ENCODE results near the gene DPYD. TPM values are rescaled to one million over a fixed set of nuclear protein-coding genes. Genes with fewer than 3 reads are reported as not detected.

DPYD gene
- total and polyA plus RNA-seq, 4 donors, result 3.7 to 25.5 (median 10.6) TPM

DNA sequence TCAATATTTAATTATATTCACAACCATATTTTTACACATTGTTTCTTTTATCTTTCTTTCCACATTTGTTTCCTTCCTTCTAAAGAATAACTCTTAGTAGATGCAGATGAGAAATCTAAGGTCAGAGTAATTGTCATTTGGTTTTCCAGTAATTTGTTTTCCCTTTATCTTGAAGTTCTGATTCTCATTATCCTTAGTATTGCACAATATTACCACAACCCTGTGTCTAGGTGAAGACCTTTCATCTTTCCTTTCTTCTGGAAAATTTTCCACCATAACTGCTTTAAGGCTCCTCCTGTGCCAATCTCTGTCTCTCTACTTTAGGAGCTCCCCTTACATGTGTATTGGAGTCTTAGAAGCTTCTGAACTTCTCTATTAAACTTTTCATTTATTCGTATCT is 209.0 kb downstream of the DPYD start:
- H3K27me3 ChIP-seq (ENCODE audit: control insufficient read depth, insufficient read depth, low read length), result no peaks in the 10 kb centered on the region
- DNase-seq (ENCODE audit: low read depth in 4 of 6, low spot score in 6 of 6), result no peak

GRCh38 chr1:97693601-97694000 is 227.2 kb downstream of the DPYD start:
- no peaks in the 10 kb centered on the region for H3K4me1 ChIP-seq (ENCODE audit: control insufficient read depth, insufficient read depth, low read length)
- H3K4me3 ChIP-seq (ENCODE audit: low read depth, low read length), result no peak overlapping the region
- no peaks in the 10 kb centered on the region for H3K36me3 ChIP-seq (ENCODE audit: control insufficient read depth, insufficient read depth, low read length)
- no peak overlapping the region for H3K27ac ChIP-seq (ENCODE audit: low read depth, low read length)
- DNase-seq (ENCODE audit: low read depth in 4 of 6, low spot score in 6 of 6), result no peak
- WGBS (ENCODE audit: insufficient coverage), result 80% methylated on average over 1 of the region's 1 CpG
- H3K27me3 ChIP-seq (ENCODE audit: control insufficient read depth, insufficient read depth, low read length), result no peaks in the 10 kb centered on the region
- H3K9me3 ChIP-seq (ENCODE audit: control insufficient read depth, insufficient read depth, low read length), result no peaks in the 10 kb centered on the region

More for the DNA sequence above, 209.0 kb downstream of the DPYD start:
- H3K4me1 ChIP-seq (ENCODE audit: control insufficient read depth, insufficient read depth, low read length), result no peaks in the 10 kb centered on the region
- H3K36me3 ChIP-seq (ENCODE audit: control insufficient read depth, insufficient read depth, low read length), result no peaks in the 10 kb centered on the region
- H3K9me3 ChIP-seq (ENCODE audit: control insufficient read depth, insufficient read depth, low read length), result no peaks in the 10 kb centered on the region
- no peak overlapping the region for H3K27ac ChIP-seq (ENCODE audit: low read depth, low read length)
- no peak overlapping the region for H3K4me3 ChIP-seq (ENCODE audit: low read depth, low read length)
- no CpG with 5 or more reads among the region's 1 CpG for WGBS (ENCODE audit: insufficient coverage)

- Histone ChIP-seq H3K27me3 (ENCODE audit: control insufficient read depth, insufficient read depth, low read length) (no peaks in the 10 kb centered on the region), H3K4me3 (ENCODE audit: low read depth, low read length) (no peak overlapping the region), H3K9me3 (ENCODE audit: control insufficient read depth, insufficient read depth, low read length) (no peaks in the 10 kb centered on the region), H3K4me1 (ENCODE audit: control insufficient read depth, insufficient read depth, low read length) (no peaks in the 10 kb centered on the region), H3K27ac (ENCODE audit: low read depth, low read length) (no peak overlapping the region), H3K36me3 (ENCODE audit: control insufficient read depth, insufficient read depth, low read length) (no peaks in the 10 kb centered on the region)
- DNase-seq (ENCODE audit: low read depth in 4 of 6, low spot score in 6 of 6), result peak in 1 of 6 donors; percentile 12
These were observed 229.5 kb downstream of the DPYD start for GRCh38 chr1:97691325-97691724.

DNA sequence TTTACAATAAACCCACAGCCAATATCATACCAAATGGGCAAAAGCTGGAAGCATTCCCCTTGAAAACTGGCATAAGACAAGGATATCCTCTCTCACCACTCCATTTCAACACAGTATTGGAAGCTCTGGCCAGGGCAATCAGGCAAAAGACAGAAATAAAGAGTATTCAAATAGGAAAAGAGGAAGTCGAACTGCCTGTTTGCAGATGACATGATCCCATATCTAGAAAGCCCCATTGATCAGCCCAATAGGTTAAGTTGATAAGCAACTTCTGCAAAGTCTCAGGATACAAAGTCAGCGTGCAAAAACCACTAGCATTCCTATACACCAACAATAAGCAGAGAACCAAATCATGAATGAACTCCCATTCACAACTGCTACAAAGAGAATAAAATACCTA is 235.5 kb downstream of the DPYD start:
- H3K27ac ChIP-seq (ENCODE audit: low read depth, low read length), result no peak overlapping the region
- H3K36me3 ChIP-seq (ENCODE audit: control insufficient read depth, insufficient read depth, low read length), result no peaks in the 10 kb centered on the region
- DNase-seq (ENCODE audit: low read depth in 4 of 6, low spot score in 6 of 6), result no peak
- H3K9me3 ChIP-seq (ENCODE audit: control insufficient read depth, insufficient read depth, low read length), result no peaks in the 10 kb centered on the region
- WGBS (ENCODE audit: insufficient coverage), result 100% methylated on average over 1 of the region's 2 CpGs
- no peak overlapping the region for H3K4me3 ChIP-seq (ENCODE audit: low read depth, low read length)
- H3K27me3 ChIP-seq (ENCODE audit: control insufficient read depth, insufficient read depth, low read length), result no peaks in the 10 kb centered on the region
- H3K4me1 ChIP-seq (ENCODE audit: control insufficient read depth, insufficient read depth, low read length), result no peaks in the 10 kb centered on the region

DNA sequence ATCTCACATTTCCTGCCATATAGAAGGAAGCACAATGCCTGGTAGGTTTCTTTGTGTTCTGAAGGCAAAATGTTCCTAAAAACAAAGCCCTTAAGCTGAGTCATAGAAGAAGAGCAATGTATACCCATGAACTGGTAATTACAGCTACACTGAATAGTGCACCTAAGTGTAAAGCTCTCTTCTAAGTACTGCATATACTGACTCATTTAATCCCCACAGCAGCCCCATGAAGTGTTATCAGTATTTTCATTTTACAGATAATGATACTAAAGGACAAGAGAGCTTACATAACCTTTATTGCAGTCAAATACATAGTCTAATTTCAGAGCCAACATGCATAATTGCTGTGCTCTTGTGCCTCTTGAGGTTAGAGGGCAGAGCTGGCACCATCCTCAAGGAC is 239.9 kb downstream of the DPYD start:
- no peak for DNase-seq (ENCODE audit: low read depth in 4 of 6, low spot score in 6 of 6)
- H3K4me3 ChIP-seq (ENCODE audit: low read depth, low read length), result no peak overlapping the region
- H3K27me3 ChIP-seq (ENCODE audit: control insufficient read depth, insufficient read depth, low read length), result no peaks in the 10 kb centered on the region
- no peaks in the 10 kb centered on the region for H3K36me3 ChIP-seq (ENCODE audit: control insufficient read depth, insufficient read depth, low read length)
- H3K4me1 ChIP-seq (ENCODE audit: control insufficient read depth, insufficient read depth, low read length), result no peaks in the 10 kb centered on the region
- H3K27ac ChIP-seq (ENCODE audit: low read depth, low read length), result no peak overlapping the region
- H3K9me3 ChIP-seq (ENCODE audit: control insufficient read depth, insufficient read depth, low read length), result no peaks in the 10 kb centered on the region

GRCh38 chr1:97680470-97680869 is 240.4 kb downstream of the DPYD start:
- 100% methylated on average over 2 of the region's 3 CpGs for WGBS (ENCODE audit: insufficient coverage)
- Histone ChIP-seq H3K27me3 (ENCODE audit: control insufficient read depth, insufficient read depth, low read length) (no peaks in the 10 kb centered on the region), H3K4me3 (ENCODE audit: low read depth, low read length) (no peak overlapping the region), H3K4me1 (ENCODE audit: control insufficient read depth, insufficient read depth, low read length) (no peaks in the 10 kb centered on the region), H3K9me3 (ENCODE audit: control insufficient read depth, insufficient read depth, low read length) (no peaks in the 10 kb centered on the region), H3K27ac (ENCODE audit: low read depth, low read length) (no peak overlapping the region), H3K36me3 (ENCODE audit: control insufficient read depth, insufficient read depth, low read length) (no peaks in the 10 kb centered on the region)
- no peak for DNase-seq (ENCODE audit: low read depth in 4 of 6, low spot score in 6 of 6)

GRCh38 chr1:97677702-97678101 is 243.1 kb downstream of the DPYD start:
- H3K9me3 ChIP-seq (ENCODE audit: control insufficient read depth, insufficient read depth, low read length), result no peaks in the 10 kb centered on the region
- no peak overlapping the region for H3K4me3 ChIP-seq (ENCODE audit: low read depth, low read length)
- no peak for DNase-seq (ENCODE audit: low read depth in 4 of 6, low spot score in 6 of 6)
- no peaks in the 10 kb centered on the region for H3K27me3 ChIP-seq (ENCODE audit: control insufficient read depth, insufficient read depth, low read length)
- 100% methylated on average over 2 of the region's 4 CpGs for WGBS (ENCODE audit: insufficient coverage)
- H3K36me3 ChIP-seq (ENCODE audit: control insufficient read depth, insufficient read depth, low read length), result no peaks in the 10 kb centered on the region
- H3K27ac ChIP-seq (ENCODE audit: low read depth, low read length), result no peak overlapping the region
- H3K4me1 ChIP-seq (ENCODE audit: control insufficient read depth, insufficient read depth, low read length), result no peaks in the 10 kb centered on the region

DNA sequence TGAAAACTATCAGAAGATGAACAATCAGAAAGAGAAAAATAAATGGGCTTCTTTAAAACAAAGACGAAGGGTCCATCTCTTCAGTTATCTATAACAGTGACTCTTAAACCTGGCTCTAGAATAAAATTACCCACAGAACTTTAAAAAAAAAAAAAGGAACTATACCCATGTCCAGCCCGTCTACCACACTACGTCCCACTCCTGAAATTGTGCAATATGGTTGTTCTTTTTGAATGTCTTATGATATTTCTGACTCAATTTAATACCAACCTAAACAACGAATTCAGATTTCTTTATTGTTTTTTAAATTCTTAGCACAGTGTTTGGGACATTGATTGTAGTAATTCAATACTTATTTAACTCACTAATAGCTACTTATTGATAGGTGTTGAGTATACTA is 246.3 kb downstream of the DPYD start:
- DNase-seq (ENCODE audit: low read depth in 4 of 6, low spot score in 6 of 6), result no peak
- no CpG with 5 or more reads among the region's 4 CpGs for WGBS (ENCODE audit: insufficient coverage)
- Histone ChIP-seq H3K9me3 (ENCODE audit: control insufficient read depth, insufficient read depth, low read length) (no peaks in the 10 kb centered on the region), H3K4me3 (ENCODE audit: low read depth, low read length) (no peak overlapping the region), H3K36me3 (ENCODE audit: control insufficient read depth, insufficient read depth, low read length) (no peaks in the 10 kb centered on the region), H3K4me1 (ENCODE audit: control insufficient read depth, insufficient read depth, low read length) (no peaks in the 10 kb centered on the region), H3K27ac (ENCODE audit: low read depth, low read length) (no peak overlapping the region), H3K27me3 (ENCODE audit: control insufficient read depth, insufficient read depth, low read length) (no peaks in the 10 kb centered on the region)

DNA sequence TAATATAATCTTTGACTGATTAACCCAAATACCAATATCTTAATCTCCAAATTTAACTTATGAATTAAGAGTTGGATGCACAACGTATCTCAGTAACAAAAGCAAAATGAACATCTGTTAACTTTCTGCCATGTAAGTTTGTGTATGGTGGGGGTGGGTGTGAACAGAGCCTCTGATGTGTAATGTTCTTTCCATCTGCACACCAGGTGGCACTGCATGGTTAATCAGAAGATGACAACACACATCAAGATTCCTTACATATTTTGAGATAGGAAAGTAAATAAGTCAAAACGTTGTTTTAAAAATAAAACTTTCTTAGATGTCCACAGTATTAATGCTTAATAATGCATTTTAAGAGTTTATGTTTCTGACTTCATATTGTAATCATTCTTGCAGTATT is 251.9 kb downstream of the DPYD start:
- Histone ChIP-seq H3K4me1 (ENCODE audit: control insufficient read depth, insufficient read depth, low read length) (no peaks in the 10 kb centered on the region), H3K27ac (ENCODE audit: low read depth, low read length) (no peak overlapping the region), H3K36me3 (ENCODE audit: control insufficient read depth, insufficient read depth, low read length) (no peaks in the 10 kb centered on the region), H3K4me3 (ENCODE audit: low read depth, low read length) (no peak overlapping the region), H3K27me3 (ENCODE audit: control insufficient read depth, insufficient read depth, low read length) (no peaks in the 10 kb centered on the region), H3K9me3 (ENCODE audit: control insufficient read depth, insufficient read depth, low read length) (no peaks in the 10 kb centered on the region)
- DNase-seq (ENCODE audit: low read depth in 4 of 6, low spot score in 6 of 6), result peak in 2 of 6 donors; percentile 24 to 46
- no CpG with 5 or more reads among the region's 2 CpGs for WGBS (ENCODE audit: insufficient coverage)

DNA sequence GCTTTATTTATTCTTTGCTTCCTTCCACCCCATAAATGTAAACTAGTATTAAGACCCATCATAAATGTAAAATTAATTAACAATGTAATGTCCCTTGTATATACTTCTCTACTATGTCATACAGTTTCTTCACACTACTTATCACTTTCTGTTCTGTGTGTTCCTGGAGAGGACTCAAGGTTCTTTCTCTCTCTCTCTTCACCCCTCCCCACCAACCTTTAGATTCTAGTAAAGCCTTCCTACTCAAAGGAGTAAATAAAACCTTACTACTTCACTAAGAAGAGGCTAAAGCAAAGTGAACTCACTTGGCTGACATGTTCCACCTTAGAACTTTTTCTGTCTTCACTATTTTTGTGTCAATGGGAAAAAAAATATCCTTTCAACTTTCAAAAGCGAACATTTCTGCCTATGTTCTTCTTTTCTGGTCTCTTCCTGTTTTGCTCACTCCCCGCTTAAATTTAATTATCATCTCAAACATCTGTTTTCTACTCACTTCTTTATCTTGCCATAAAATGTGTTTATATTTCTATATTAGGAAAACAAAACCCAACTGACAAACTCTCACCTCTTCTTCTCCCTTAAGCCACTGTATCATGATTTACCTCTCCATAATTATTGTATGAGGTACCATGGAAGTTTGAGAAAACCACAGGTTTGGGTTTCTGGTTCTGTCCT is 260.3 kb downstream of the DPYD start:
- no peak overlapping the region for H3K27ac ChIP-seq (ENCODE audit: low read depth, low read length)
- no peaks in the 10 kb centered on the region for H3K27me3 ChIP-seq (ENCODE audit: control insufficient read depth, insufficient read depth, low read length)
- no peak for DNase-seq (ENCODE audit: low read depth in 4 of 6, low spot score in 6 of 6)
- no peak overlapping the region for H3K4me3 ChIP-seq (ENCODE audit: low read depth, low read length)
- H3K9me3 ChIP-seq (ENCODE audit: control insufficient read depth, insufficient read depth, low read length), result no peaks in the 10 kb centered on the region
- no peaks in the 10 kb centered on the region for H3K4me1 ChIP-seq (ENCODE audit: control insufficient read depth, insufficient read depth, low read length)
- H3K36me3 ChIP-seq (ENCODE audit: control insufficient read depth, insufficient read depth, low read length), result no peaks in the 10 kb centered on the region
- no CpG with 5 or more reads among the region's 2 CpGs for WGBS (ENCODE audit: insufficient coverage)
